Activated naive CD8-positive, alpha-beta T cell treated with anti-CD3 and anti-CD28 coated beads, Interleukin-2, amount 10 ng/mL, durations not matched to agents 7 days and 5 days (primary cell): ENCODE results near the gene JUP. TPM values are rescaled to one million over a fixed set of nuclear protein-coding genes. Genes with fewer than 3 reads are reported as not detected.

Experiments used
- ATAC-seq: fragments of 150-1000 bp; cut with Tn5 transposase; one replicate; pipeline ENCODE4 v1.10.0; 2021; ENCODE audit warnings: low read depth, moderate library complexity
- POLR2A ChIA-PET: fragments of 350-600 bp; sonication (Branson Sonifier 250); formaldehyde crosslinking; loops from one replicate; lab custom pipeline; 2021; ENCODE audit warnings: antibody characterized with exemption; lab: Charles Lee
- DNase-seq: peaks from one replicate; pipeline ENCODE4 v3.0.0; 2021
- H3K27ac Mint-ChIP-seq: one replicate; pipeline ENCODE4 v1.8.0; 2022; ENCODE audit warnings: mild to moderate bottlenecking, mixed read lengths
- H3K27me3 Mint-ChIP-seq: one replicate; pipeline ENCODE4 v1.8.0; 2022; ENCODE audit warnings: mild to moderate bottlenecking, moderate library complexity, mixed read lengths
- H3K36me3 Mint-ChIP-seq: one replicate; pipeline ENCODE4 v1.8.0; 2021; ENCODE audit warnings: mild to moderate bottlenecking, mixed read lengths
- H3K4me1 Mint-ChIP-seq: one replicate; pipeline ENCODE4 v1.8.0; 2021; ENCODE audit warnings: mixed read lengths
- H3K4me3 Mint-ChIP-seq: one replicate; pipeline ENCODE4 v1.8.0; 2022; ENCODE audit warnings: mild to moderate bottlenecking, moderate library complexity, mixed read lengths
- H3K9me3 Mint-ChIP-seq: one replicate; pipeline ENCODE4 v1.8.0; 2021; ENCODE audit warnings: mixed read lengths
- total RNA-seq, 2 experiments: library from RNA; stranded (reverse); gene quantifications; one replicate each; pipeline ENCODE4 v1.2.3, GENCODE V29; 2021

The JUP gene
- total RNA-seq, 2 experiments from 2014 or later, result 10.1 to 12.8 TPM

- Mint-ChIP-seq H3K36me3 (no peaks in the 10 kb centered on the region), H3K27ac (no peak overlapping the region), H3K27me3 (no peaks in the 10 kb centered on the region), H3K4me3 (no peak overlapping the region), H3K9me3 (no peaks in the 10 kb centered on the region), H3K4me1 (peaks cover 5% of the 10 kb centered on the region)
- no peak for DNase-seq
- POLR2A ChIA-PET, result interaction anchor here (0.7 to 1.6 kb wide), 2 partner anchors 63 to 360 kb away, joined by 3 to 6 read pairs; no protein-coding TSS in a partner anchor
- no peak for ATAC-seq
Observed at GRCh38 chr17:41800601-41801373, 14.3 kb upstream of the JUP start.

- Mint-ChIP-seq H3K27ac (no peak overlapping the region), H3K4me3 (no peak overlapping the region), H3K4me1 (peaks cover 5% of the 10 kb centered on the region), H3K36me3 (no peaks in the 10 kb centered on the region), H3K9me3 (no peaks in the 10 kb centered on the region), H3K27me3 (no peaks in the 10 kb centered on the region)
- DNase-seq, result no peak
- POLR2A ChIA-PET, result no interaction called here
- no peak for ATAC-seq
Observed at GRCh38 chr17:41799366-41799765, 12.9 kb upstream of the JUP start.

- H3K9me3 Mint-ChIP-seq, result no peaks in the 10 kb centered on the region
- H3K4me1 Mint-ChIP-seq, result peaks cover 5% of the 10 kb centered on the region
- H3K4me3 Mint-ChIP-seq, result no peak overlapping the region
- H3K36me3 Mint-ChIP-seq, result no peaks in the 10 kb centered on the region
- DNase-seq (no peak), ATAC-seq (no peak)
- POLR2A ChIA-PET, result interaction anchor here (0.7 kb wide), 1 partner anchor 9 kb away, joined by 4 read pairs; no protein-coding TSS in a partner anchor
- H3K27ac Mint-ChIP-seq, result no peak overlapping the region
- H3K27me3 Mint-ChIP-seq, result no peaks in the 10 kb centered on the region
Observed at GRCh38 chr17:41797377-41797776, 10.9 kb upstream of the JUP start.

GRCh38 chr17:41796121-41796895 is 9.8 kb upstream of the JUP start:
- H3K36me3 Mint-ChIP-seq, result no peaks in the 10 kb centered on the region
- POLR2A ChIA-PET, result no interaction called here
- no peak overlapping the region for H3K4me3 Mint-ChIP-seq

GRCh38 chr17:41794540-41794975 is 8.0 kb upstream of the JUP start:
- DNase-seq (no peak), ATAC-seq (no peak)
- H3K27ac Mint-ChIP-seq, result no peak overlapping the region
- no peaks in the 10 kb centered on the region for H3K36me3 Mint-ChIP-seq
- no peaks in the 10 kb centered on the region for H3K9me3 Mint-ChIP-seq
- POLR2A ChIA-PET, result no interaction called here
- no peak overlapping the region for H3K4me3 Mint-ChIP-seq
- H3K27me3 Mint-ChIP-seq, result no peaks in the 10 kb centered on the region
- peaks cover 4% of the 10 kb centered on the region for H3K4me1 Mint-ChIP-seq

More at GRCh38 chr17:41796121-41796895, 9.8 kb upstream of the JUP start:
- Mint-ChIP-seq H3K27ac (no peak overlapping the region), H3K4me1 (peaks cover 1% of the 10 kb centered on the region), H3K27me3 (no peaks in the 10 kb centered on the region), H3K9me3 (no peaks in the 10 kb centered on the region)
- ATAC-seq (no peak), DNase-seq (no peak)

- H3K9me3 Mint-ChIP-seq, result no peaks in the 10 kb centered on the region
- no peak for DNase-seq
- peaks cover 4% of the 10 kb centered on the region for H3K4me1 Mint-ChIP-seq
- H3K27me3 Mint-ChIP-seq, result peaks cover 1% of the 10 kb centered on the region
- no peak overlapping the region for H3K4me3 Mint-ChIP-seq
- no peak for ATAC-seq
- POLR2A ChIA-PET, result no interaction called here
- no peak overlapping the region for H3K27ac Mint-ChIP-seq
- no peaks in the 10 kb centered on the region for H3K36me3 Mint-ChIP-seq
Observed at GRCh38 chr17:41793784-41794539, 7.5 kb upstream of the JUP start.

- DNase-seq (no peak), ATAC-seq (no peak)
- Mint-ChIP-seq H3K36me3 (no peaks in the 10 kb centered on the region), H3K4me3 (no peak overlapping the region), H3K27ac (no peak overlapping the region), H3K4me1 (peaks cover 10% of the 10 kb centered on the region), H3K27me3 (peaks cover 3% of the 10 kb centered on the region), H3K9me3 (no peaks in the 10 kb centered on the region)
- POLR2A ChIA-PET, result no interaction called here
Observed at GRCh38 chr17:41792845-41793783, 6.6 kb upstream of the JUP start.

GRCh38 chr17:41787021-41787418 is 509 bp upstream of the JUP start:
- POLR2A ChIA-PET, result interaction anchor here (1.0 kb wide), 1 partner anchor 24 kb away, joined by 4 read pairs; the partner anchor contains the start of gene P3H4
- Mint-ChIP-seq H3K27ac (no peak overlapping the region), H3K9me3 (no peaks in the 10 kb centered on the region), H3K27me3 (peaks cover 30% of the 10 kb centered on the region), H3K4me3 (peak overlapping the region; percentile 64), H3K4me1 (peaks cover 23% of the 10 kb centered on the region), H3K36me3 (no peaks in the 10 kb centered on the region)
- DNase-seq (no peak), ATAC-seq (no peak)

- Mint-ChIP-seq H3K4me3 (peak overlapping the region; percentile 47), H3K4me1 (peaks cover 23% of the 10 kb centered on the region), H3K27me3 (peaks cover 30% of the 10 kb centered on the region), H3K36me3 (no peaks in the 10 kb centered on the region), H3K27ac (no peak overlapping the region), H3K9me3 (no peaks in the 10 kb centered on the region)
- ATAC-seq (no peak), DNase-seq (no peak)
- POLR2A ChIA-PET, result interaction anchor here (0.6 to 0.7 kb wide), 2 partner anchors 96 to 180 kb away, joined by 3 to 4 read pairs; no protein-coding TSS in a partner anchor
Observed at GRCh38 chr17:41785859-41786226, 668 bp downstream of the JUP start.

- POLR2A ChIA-PET, result interaction anchor here (0.6 kb wide), 1 partner anchor 180 kb away, joined by 4 read pairs; no protein-coding TSS in a partner anchor
- no peaks in the 10 kb centered on the region for H3K36me3 Mint-ChIP-seq
Observed at GRCh38 chr17:41785091-41785858, 1.2 kb downstream of the JUP start.

GRCh38 chr17:41784207-41784744 is 2.2 kb downstream of the JUP start:
- Mint-ChIP-seq H3K27me3 (peaks cover 30% of the 10 kb centered on the region), H3K4me3 (no peak overlapping the region), H3K9me3 (no peaks in the 10 kb centered on the region), H3K27ac (no peak overlapping the region), H3K36me3 (no peaks in the 10 kb centered on the region), H3K4me1 (peaks cover 19% of the 10 kb centered on the region)
- POLR2A ChIA-PET, result no interaction called here
- no peak for ATAC-seq
- no peak for DNase-seq

More at GRCh38 chr17:41785091-41785858, 1.2 kb downstream of the JUP start:
- Mint-ChIP-seq H3K4me3 (peak overlapping the region; percentile 47), H3K4me1 (peaks cover 19% of the 10 kb centered on the region), H3K27ac (no peak overlapping the region), H3K9me3 (no peaks in the 10 kb centered on the region), H3K27me3 (peaks cover 30% of the 10 kb centered on the region)
- ATAC-seq (no peak), DNase-seq (no peak)
